OCI-M1 (cell line): ENCODE measurements around the gene POU3F3.
A peak's percentile ranks its signal among the peaks of the same experiment; 100 is the strongest.

Source experiments
- DNase-seq: peaks from one replicate; lab custom pipeline; 2025; lab: John Stamatoyannopoulos, UW

Gene POU3F3

DNA sequence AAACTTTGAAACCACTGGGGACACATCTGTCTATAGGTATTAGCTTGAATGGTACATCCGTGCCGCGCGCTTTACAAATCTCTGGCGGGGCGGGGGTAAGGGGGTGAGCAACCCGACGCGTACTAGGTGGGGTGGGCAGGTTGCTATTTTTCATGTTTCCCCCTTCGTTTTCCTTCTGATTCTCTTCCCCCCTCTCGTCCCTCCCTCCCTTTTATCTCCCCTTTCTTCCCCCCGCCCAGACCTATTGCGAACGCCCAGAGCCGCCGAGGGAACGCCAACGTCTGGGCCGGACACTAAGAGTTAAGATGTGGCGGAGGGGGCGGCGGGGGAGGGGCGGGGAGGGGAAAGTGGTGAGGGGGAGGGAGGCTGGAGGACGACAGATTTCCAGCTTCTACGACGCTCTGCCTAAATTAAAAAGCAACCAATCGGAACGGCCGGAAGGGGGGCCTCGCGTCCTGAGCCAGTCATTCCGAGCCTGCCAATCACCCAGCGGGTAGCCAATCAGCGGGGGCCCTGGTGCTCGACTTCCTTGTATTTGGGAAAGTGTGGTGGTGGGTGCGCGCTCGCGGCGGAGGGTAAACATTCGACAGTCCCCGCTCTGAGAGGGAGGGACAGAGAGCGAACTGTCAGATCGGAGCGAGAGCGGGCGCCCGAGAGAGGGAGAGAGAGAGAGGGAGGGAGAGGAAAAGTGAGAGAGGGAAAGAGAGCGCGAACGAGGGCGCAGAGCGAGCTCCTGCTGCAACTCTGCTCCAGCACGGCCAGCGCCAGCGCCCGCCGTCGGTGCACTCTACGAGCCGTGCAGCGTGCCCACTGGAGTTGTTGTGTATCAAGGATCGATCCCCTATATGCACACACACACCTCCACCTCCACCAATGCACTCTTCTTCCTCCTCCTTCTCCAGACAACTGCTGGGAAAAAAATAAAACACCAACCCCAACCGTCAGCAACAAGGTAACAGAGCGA is at the start of gene POU3F3:
POU3F3 (plus strand) TSS at position 582 of the 964 bp plus-strand sequence. CDS start 1,396 bp downstream, outside the sequence.
- DNase-seq, result no peak

DNA sequence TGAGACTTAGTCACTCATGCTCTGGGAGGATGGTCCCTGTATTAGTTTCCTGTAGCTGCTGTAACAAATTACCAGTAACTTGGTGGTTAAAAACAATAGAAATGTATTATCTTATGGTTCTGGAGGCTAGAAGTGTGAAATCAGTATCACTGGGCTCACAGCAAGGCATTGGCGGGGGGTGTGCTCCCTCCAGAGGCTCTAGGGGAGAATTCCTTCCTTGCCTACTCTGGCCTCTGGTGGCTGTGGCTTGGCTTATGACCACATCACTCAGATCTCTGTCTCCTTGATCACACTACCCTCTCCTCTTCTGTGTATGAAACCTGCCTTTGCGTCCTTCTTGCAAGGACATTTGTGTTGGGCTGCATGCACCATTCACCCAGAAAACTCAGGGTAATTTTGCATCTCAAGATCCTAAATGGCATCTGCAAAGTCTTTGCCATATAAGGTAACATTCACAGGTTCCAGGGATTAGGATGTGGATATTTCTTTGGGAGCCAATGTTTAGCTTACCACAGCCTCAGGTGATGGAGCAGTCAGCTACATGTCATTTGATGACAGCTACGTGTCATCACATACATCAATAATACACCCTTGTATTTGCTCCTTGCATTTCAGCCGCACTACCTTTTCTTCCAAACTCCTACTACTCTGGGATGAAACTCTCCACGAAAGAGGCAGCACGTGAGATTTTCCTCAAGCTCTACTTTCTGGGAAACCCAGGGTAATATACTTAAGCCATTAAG is 49.6 kb upstream of the POU3F3 start:
- DNase-seq, result peak; percentile 19

DNA sequence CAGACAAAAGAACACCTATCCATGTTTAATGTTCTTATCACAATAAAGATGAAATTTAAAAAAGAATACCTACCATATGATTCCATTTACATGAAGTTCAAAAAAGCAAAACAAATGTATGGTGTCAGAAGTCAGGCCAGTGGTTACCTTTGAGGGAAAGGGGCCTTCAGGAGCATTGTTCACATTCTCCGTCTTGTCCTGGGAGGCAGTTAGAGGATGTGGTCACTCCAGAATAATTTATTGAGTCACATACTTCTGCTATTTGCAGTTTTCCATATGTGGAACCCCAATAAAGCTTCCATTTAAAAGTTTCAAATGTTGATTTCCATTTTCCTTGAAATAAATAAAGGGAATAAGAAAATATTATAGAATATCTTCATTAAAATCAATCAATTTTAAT is 41.6 kb upstream of the POU3F3 start:
- DNase-seq, result no peak

DNA sequence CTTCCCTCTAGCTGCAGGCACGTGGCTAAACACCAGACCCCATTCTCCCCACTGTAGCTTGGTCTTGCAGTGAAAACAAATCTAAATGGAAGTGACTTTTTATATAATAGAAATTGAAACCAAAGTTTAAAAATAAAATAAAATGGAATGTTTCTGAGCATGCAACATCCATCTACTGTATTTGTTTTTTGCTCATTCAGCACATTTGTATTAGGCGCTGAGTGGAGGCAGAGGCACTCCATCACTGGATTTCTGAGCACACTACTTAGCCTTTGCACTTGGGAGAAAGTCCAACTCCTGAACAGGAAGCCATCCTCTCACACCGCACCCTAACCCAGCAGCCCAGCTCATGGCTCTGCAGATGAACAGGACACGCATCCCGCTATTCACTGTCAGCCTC is 37.8 kb upstream of the POU3F3 start:
- no peak for DNase-seq

DNA sequence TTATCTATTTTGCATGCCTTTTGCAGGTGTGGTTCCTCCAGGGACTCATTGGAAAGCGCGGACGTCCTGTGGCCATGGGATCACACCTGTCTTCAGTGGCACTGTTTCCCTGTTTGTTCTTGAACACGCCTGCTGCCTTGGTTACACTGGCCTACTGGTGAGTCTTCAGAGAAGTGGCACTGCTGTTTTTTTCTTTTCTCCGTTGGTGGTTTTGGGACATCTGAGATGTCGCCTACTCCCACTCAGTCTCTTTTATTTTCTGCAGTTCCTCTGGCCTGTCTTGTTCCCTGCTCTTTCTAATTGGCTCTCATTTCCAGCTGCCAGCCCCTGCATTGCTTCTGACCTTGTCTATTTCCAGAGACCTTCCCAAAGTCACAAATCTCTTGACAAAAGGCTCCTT is 35.7 kb upstream of the POU3F3 start:
- DNase-seq, result peak; percentile 10

DNA sequence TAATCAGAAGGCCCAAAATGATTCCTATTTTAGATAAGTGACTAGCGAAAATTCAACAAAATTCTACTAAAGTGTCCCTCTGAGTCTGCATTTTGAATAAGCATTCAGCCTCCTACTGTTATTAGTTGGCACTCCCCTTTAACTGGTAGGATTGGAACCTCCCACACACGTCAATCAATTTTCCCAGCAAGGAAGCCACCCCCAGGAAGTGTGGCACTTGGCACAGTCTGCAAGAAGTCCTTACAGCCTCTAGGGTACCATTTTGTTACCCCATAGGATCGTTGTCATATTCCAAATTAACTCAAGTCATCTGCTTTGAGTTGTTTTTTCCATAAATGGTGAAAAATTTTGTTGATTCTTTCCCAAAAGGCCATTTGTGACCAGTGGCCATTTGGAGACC is 33.8 kb upstream of the POU3F3 start:
- DNase-seq, result no peak

DNA sequence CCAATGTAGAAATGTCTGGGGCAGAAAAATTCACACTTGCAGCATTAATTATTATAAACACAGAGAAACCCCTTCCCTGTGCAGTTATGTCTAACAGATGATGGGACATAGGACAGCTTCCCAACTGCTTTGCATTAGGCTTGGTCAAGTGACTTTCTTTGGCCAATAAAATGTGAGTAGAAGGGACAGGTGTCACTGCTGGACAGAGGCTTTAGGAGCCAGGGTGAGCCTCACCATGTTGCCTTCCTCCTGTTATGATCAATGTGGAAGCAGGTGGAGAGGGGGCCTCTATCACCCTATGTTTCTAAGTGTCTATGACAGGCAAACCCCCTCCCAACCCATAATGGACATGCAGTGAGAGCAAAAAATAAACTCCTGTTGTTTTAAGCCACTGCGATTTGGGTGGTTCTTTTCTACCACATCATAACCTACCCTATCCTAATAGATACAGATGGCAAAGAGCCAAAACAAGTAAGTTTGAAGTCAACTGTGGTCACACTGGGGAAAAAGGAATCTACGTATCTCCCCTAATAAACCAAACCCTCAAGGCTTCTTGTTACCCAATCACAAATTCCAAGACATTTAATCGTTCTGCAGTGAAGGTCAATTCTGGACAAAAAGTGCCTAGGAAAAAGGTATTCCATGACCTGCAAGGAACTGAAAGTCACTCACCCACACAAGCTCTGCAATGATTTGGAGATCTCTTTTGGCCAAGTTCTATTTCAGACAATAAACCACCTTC is 28.6 kb upstream of the POU3F3 start:
- no peak for DNase-seq

DNA sequence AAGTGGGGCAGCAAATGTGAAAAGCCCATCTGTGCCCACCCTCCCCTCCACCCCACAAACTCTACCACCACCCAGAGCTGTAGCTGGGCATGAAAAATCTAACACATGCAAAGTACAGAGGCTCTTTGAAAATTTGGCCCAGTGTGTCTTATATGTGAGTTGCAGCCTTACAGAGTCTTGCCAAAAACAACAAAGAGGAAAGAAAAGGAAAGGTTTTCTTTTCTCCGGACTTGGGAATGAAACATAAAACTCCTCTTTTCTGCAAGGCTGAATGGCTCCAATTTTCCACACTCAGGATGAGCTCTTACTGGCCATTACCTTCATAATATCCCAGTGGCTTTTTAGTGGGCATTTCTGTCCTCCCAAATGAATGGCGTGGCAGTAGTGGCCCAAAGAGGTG is 27.9 kb upstream of the POU3F3 start:
- no peak for DNase-seq

DNA sequence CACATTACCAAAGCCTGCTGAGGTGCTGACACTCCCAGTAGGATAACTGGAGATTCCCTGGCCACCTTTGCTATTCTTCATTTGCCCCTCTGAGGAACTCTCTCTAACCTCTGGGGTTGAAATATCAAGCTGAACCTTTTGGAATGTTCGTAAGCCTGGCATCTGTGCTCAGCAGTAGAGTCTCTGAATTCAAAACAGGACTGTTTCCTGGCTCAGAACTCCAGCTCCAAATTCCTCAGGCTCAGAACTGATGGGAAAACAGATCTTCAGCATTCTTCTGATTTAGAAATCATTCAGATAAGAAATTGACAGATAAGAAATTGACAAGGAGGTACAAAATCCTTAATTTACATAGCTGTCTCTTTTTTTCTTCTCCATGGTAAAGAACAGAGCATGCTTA is 22.2 kb upstream of the POU3F3 start:
- DNase-seq, result no peak

DNA sequence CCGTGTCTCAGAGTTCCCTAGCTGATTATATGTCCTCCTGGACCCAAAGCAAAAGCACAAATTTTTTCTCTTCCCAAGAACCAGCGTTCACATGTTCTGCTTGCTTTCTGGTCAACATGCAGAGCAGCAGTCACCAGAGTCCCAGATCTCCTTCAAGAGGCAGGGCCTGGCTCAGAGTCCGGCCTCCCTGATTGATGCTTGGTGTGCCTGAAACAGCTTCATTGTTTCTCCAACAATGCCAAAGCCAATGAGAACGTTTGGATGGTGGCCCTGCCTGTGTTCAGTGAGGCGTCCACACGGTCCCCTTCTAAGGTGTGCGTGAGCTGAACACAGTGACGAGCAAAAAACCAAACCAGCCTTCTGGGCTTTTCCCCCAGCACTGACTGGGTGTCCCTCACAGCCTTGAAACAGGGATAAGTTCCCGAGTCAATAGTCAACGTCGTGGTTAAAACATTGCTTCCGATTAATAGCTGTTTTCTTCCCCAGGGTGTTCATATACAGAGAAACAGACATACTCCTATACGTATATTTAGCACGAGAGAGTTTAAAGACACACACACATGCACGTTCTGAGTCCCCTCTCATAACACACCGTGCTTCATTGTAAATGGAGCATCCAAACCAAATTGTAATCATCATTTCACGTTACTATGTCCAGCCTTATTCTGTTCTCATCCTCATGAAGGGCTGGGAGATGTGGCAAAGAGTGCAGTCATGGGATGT is 19.3 kb upstream of the POU3F3 start:
- DNase-seq, result no peak

DNA sequence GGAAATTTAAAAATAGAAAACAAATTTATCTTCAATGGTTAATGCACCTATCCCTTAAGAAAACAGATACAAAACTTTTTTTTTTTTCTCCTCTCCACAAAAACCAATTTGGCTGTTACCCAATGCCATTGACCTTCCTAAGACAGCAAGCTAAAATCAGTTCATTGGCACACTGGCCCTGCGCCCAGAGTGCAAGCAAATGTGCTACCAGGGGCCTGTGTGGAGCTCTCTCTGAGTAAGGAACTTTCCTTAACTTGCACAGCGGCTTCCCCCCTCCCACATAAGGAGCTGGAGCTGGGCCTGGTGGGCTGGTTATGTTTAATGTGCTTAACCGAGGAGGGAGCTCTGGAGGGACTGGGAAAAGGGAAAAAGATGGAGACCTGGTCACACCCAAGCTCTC is 17.6 kb upstream of the POU3F3 start:
- no peak for DNase-seq

DNA sequence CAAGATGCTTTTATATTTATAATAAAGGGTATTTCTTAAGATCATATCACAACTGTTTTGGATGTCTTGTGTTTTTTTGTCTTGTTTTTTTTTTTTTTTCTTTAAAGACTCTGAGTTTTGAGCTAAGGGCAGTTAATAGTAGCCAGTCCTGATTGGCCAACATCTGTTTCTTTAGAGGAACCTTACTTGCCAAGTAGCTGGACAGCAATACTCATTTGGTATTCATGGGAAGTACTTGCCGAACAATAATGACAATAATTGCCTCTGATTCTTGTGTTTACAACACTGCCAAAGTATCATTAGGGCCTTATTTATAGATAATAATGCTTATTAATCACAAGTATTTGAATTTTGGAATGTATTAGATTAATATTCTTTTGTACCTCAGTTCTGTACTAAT is 17.1 kb upstream of the POU3F3 start:
- DNase-seq, result no peak

DNA sequence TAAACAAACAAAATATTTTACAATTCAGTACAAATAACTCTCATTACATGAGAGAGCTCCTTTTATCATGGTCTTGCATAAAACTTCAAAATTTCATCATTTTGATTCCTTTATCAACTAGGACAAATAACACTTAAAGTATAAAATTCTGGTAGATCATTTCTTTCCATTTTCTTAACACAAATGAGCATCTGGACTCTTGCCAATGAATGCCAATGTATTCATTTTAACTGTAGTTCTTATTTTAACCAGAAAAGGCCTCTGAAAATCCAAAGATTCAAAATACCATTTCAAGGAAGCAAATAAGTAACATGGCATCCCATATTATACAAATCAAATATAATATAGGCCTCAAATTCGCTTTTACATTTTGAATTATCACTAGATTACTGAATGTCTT is 13.8 kb upstream of the POU3F3 start:
- DNase-seq, result no peak

DNA sequence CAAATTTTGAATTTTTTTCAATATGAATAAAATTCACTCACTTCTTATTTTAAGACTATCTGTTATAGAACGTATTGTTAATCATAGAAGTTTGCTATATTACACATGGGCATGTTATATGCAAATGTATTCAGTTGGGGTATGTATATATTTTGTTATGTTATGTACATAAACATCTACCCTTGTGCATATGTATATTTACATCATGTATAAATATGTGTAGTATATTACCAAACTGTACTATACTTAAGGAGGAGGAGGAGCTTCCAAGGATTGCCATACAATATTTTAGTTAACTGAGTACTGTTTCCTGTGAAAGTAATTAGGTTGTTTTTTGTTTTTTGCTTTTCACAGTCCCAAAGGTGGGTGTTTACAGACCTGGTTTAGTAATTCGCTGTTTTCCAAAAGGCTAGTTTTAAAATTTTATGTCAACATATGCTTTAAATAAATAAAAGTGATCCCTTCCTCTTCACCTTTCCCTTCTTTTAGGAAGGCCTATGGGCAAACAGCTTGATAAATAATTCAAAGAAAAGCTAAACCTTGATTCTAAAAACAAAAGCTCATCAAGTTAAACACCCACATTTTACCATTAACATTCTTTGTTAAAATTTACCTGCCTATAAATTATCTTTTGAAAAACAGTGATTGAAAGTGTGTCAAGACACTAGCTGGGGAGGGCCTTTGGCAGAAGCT is 12.9 kb upstream of the POU3F3 start:
- DNase-seq, result no peak

DNA sequence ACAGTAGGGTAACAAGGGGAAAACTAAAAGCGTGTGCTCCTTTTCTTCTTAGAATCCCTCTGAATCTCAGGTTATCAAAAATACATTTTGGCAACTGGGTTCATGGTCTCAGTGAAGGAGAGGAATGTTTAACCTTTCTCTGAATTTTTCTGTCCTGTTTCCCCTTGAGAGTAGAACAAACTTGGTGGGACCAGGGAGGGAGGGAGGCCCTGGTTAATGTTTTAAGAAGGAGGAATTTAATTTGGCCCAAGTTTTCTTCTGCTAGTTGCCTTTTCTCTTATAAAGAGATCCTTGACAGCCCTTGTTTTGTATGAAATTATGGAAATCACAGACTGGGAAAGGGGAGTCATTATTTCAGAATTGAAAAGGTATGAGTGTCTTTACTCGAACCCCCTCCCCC is 12.2 kb upstream of the POU3F3 start:
- no peak for DNase-seq

DNA sequence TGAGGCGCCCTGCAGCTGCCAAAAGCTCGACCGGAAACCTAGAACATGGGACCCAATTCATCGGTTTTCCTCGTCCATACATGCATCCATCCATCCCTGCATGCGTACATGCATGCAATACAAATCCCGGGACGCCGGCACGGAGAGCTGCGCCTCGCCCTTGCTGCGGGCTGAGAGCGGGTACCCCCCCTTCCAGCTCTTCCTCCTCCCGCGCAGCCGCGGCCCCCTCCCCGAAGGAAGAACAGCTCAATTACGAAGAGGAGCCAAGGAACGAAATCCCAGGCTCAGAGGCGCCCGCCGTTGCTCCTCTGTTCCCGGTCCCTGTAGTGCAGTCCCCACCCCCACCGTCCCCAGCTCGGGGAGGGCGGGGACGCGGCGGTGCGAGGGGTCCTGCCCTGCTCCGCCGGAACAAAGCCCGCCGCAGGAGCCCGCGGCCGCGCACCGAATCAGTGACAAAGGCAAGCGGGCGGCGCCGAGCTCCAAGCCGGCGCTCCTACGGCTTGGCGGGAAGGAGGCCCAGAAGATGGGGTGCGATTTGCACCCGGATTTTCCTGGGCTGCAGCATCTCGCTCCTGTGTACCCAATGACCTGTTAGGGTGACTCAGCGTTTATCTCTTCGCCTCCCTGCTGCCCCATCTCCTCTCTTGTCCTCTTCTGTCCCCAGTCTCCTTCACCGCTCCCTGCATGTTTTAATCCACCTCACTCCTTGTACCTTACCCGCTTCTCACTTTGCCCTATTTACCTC is 8.9 kb upstream of the POU3F3 start:
- DNase-seq, result no peak

DNA sequence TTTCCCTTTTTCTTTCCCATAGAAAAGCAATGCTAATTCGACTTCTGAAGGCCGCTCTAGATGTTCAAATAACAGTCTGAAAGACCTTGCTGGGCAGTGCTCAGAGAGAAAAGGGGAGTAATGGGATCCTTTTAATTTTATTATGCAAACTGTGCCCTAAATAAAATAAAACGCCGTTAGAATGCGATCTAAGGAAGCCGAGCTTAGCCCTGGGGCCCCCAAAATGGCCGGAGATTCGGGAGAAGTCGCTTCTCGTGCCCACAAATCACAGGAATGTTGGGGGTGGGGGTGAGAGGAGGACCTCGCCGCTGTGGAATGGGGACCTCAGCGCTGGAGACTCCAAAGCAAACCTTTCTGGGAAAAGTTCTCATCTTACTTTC is 8.4 kb upstream of the POU3F3 start:
- DNase-seq, result no peak

DNA sequence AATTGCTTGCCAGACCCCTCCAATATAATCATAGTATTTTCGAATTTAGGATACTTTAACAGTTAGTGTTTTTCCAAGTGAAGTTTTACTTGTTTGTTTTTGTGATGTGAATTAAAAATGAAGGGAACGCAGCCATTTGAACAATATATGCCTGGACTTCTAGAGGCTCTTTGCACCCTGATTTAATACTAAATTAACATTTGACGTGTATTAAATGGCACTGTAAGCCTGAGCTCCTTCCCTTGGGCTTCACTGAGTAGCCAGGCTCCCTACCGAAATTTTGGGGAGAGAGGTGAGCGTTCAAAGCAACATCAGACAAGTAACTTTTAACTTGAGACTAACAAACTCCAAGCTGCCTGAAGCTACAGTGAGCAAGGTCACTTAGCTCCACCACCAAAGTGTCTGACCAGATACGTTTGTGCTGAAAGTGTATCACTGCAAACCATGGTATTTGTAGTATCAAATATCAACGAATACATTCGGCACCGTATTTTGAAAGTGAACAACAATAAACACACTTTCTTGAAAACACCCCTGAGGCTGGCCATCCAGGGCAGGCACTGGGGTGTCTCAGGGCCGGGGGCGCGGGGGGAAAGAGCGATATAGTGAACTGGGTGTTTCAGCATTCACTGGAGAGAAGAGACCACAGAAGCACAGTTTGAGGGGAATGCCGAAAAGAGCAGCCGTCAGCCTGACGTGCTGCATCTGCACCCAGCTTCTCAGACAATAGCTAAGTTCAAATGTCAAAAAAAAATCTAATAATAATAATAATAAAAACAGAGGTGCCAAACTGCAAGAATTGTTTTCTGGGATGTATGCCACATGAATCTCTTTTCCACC is 7.7 kb upstream of the POU3F3 start:
- DNase-seq, result no peak

DNA sequence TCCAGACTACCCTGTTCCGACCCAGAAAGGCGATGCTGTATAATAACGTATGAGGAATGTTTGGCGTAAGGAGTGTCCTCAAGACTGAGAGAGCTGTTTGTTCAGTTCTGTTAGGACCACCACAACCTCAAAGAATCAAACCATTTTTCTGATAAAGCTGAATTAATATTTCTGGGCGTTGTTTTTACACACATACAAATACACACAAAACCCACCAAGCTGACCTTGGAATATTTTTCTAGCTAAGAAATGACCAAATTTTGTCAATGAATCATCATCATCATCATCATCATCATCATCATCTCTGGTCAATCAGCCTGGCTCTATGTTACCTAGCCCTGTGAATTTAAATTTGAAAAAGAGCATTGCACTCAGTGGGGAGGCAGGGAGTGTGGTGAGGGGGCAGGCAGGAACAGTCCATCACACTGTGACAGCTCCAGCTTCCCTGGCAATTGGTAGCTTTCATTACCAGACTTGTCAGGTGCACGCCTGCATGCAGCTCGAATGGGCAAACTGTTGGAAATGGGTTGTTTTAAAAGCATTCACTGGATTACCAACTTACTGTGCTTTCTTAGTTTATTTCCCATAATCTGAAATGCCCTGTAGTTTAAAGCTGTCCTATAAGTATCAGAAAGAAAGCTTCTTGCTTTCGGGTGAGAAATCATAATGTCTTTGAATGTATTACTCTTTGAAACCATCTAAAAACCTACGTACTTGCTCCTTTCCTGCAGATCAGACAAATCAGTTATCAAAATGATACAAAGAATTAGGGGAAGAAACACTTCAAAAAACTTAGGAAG is 6.9 kb upstream of the POU3F3 start:
- DNase-seq, result no peak
